A549 (cell line): ENCODE measurements around the gene ADCYAP1R1. TPM values are rescaled to one million over a fixed set of nuclear protein-coding genes. Genes with fewer than 3 reads are reported as not detected.

Experiments used
- ATAC-seq, 2 experiments: fragments of 200-7000 bp in 1 of 2; fragments of >200 bp in 1 of 2; cut with Nextera tagmentation in 1 of 2; cut with Tn5 transposase in 1 of 2; 3 replicates each; pipeline versions ENCODE4 v1.8.0 to v1.9.1; 2018 to 2020; ENCODE audit warnings: mild to moderate bottlenecking in 1 of 2, moderate library complexity in 1 of 2
- CTCF ChIA-PET: fragments of 300-600 bp; sonication (Branson Sonifier 250); formaldehyde crosslinking; extraction: SDS; loops from one replicate; lab custom pipeline; 2021; ENCODE audit warnings: antibody characterized with exemption, inconsistent platforms; lab: Yijun Ruan, JAX
- POLR2A ChIA-PET: fragments of 350-600 bp; formaldehyde crosslinking; extraction: SDS; loops from one replicate; lab custom pipeline; 2021; ENCODE audit warnings: antibody characterized with exemption, inconsistent platforms; lab: Yijun Ruan, JAX
- DNase-seq, 2 experiments: peaks; one replicate each; pipeline versions ENCODE4 v3.0.0 to v3.0.0-alpha.2; 2011 to 2016; ENCODE audit warnings: low read depth in 1 of 2, low spot score in 1 of 2
- FAIRE-seq: peaks from 2 replicates; lab custom pipeline; 2011; peaks lifted over from hg19 to GRCh38; lab: Jason Lieb, UNC
- H3K27ac ChIP-seq, 2 experiments: fragments of >200 bp; sonication (Bioruptor Twin); formaldehyde crosslinking; 3 replicates each; pipeline ENCODE4 v1.5.1; 2016 to 2017
- H3K4me1 ChIP-seq: fragments of >200 bp; sonication (Bioruptor Twin); formaldehyde crosslinking; 3 replicates; pipeline ENCODE4 v1.6.1; 2016
- H3K4me2 ChIP-seq: fragments of >200 bp; sonication (Bioruptor Twin); formaldehyde crosslinking; 3 replicates; pipeline ENCODE4 v1.6.1; 2016
- H3K4me3 ChIP-seq: fragments of >200 bp; sonication (Bioruptor Twin); formaldehyde crosslinking; 3 replicates; pipeline ENCODE4 v1.5.1; 2016
- H3K9me3 ChIP-seq: fragments of >200 bp; sonication (Bioruptor Twin); formaldehyde crosslinking; 3 replicates; pipeline ENCODE4 v1.6.1; 2016
- CBX2 ChIP-seq: fragments of 200-600 bp; sonication (generic); IDR thresholded peaks from 2 replicates; pipeline ENCODE4 v1.6.1; 2016; ENCODE audit warnings: low read depth, mild to moderate bottlenecking, borderline replicate concordance
- CEBPB ChIP-seq, 2 experiments: fragments of >200 bp in 1 of 2; sonication (Bioruptor Twin) in 1 of 2; formaldehyde crosslinking in 1 of 2; IDR thresholded peaks; 2 replicates each; pipeline ENCODE4 v1.6.1; 2012 to 2016
- CHD2 ChIP-seq: fragments of 150-350 bp; IDR thresholded peaks from 2 replicates; pipeline ENCODE4 v1.6.1; 2014; ENCODE audit warnings: low read length; ENCODE audit not compliant: partially characterized antibody
- E2F6 ChIP-seq: IDR thresholded peaks from 2 replicates; pipeline ENCODE4 v1.6.1; 2012; ENCODE audit warnings: low read depth, borderline replicate concordance
- EHF ChIP-seq: fragments of 250-450 bp; sonication (Bioruptor Pico); IDR thresholded peaks from 2 replicates; pipeline ENCODE4 v1.5.0; 2020; ENCODE audit warnings: mild to moderate bottlenecking
- EHMT2 ChIP-seq: fragments of 200-600 bp; sonication (generic); IDR thresholded peaks from 2 replicates; pipeline ENCODE4 v1.6.1; 2016; ENCODE audit warnings: antibody characterized with exemption, low read depth, mild to moderate bottlenecking, moderate library complexity
- ESRRA ChIP-seq: fragments of 150-350 bp; IDR thresholded peaks from 2 replicates; pipeline ENCODE4 v1.6.1; 2014; ENCODE audit warnings: mild to moderate bottlenecking, low read length, borderline replicate concordance
- FOSB ChIP-seq: fragments of 250-450 bp; sonication (Bioruptor Pico); IDR thresholded peaks from 2 replicates; pipeline ENCODE4 v1.5.0; 2020; ENCODE audit warnings: mild to moderate bottlenecking, moderate library complexity
- HDAC2 ChIP-seq: fragments of 200-600 bp; sonication (generic); IDR thresholded peaks from 2 replicates; pipeline ENCODE4 v1.6.1; 2016
- HMGXB4 ChIP-seq: fragments of 250-450 bp; sonication (Bioruptor Pico); IDR thresholded peaks from 2 replicates; pipeline ENCODE4 v1.5.0; 2021; ENCODE audit warnings: mild to moderate bottlenecking, moderate library complexity, borderline replicate concordance
- HOXA7 ChIP-seq: fragments of 250-450 bp; sonication (Bioruptor Pico); IDR thresholded peaks from 2 replicates; pipeline ENCODE4 v1.5.0; 2020; ENCODE audit warnings: mild to moderate bottlenecking, moderate library complexity
- KDM1A ChIP-seq: fragments of 200-600 bp; sonication (generic); IDR thresholded peaks from 2 replicates; pipeline ENCODE4 v1.6.1; 2016; ENCODE audit warnings: low read depth, mild to moderate bottlenecking
- MAFK ChIP-seq: fragments of 450-650 bp; IDR thresholded peaks from 2 replicates; pipeline ENCODE4 v1.6.1; 2014; ENCODE audit not compliant: partially characterized antibody
- MAX ChIP-seq: IDR thresholded peaks from 2 replicates; pipeline ENCODE4 v1.6.1; 2012
- PBX3 ChIP-seq: IDR thresholded peaks from 2 replicates; pipeline ENCODE4 v1.6.1; 2012
- RAD21 ChIP-seq, 2 experiments: fragments of >200 bp in 1 of 2; sonication (Bioruptor Twin) in 1 of 2; formaldehyde crosslinking in 1 of 2; IDR thresholded peaks in 1 of 2; conservative IDR thresholded peaks in 1 of 2; 2 replicates in 1 of 2; 3 replicates in 1 of 2; pipeline ENCODE4 v1.6.1; 2012 to 2018; ENCODE audit warnings: inconsistent platforms in 1 of 2
- RNF2 ChIP-seq: fragments of 200-600 bp; sonication (generic); IDR thresholded peaks from 2 replicates; pipeline ENCODE4 v1.6.1; 2016; ENCODE audit warnings: low read depth, mild to moderate bottlenecking, antibody characterized with exemption, moderate library complexity, borderline replicate concordance
- ZFP36 ChIP-seq: fragments of 450-650 bp; IDR thresholded peaks from 2 replicates; pipeline ENCODE4 v1.6.1; 2014; ENCODE audit warnings: borderline replicate concordance; ENCODE audit not compliant: partially characterized antibody
- ZNF302 ChIP-seq: fragments of 250-450 bp; sonication (Bioruptor Pico); IDR thresholded peaks from 2 replicates; pipeline ENCODE4 v1.9.0; 2021; ENCODE audit warnings: inconsistent platforms, mild to moderate bottlenecking, moderate library complexity
- ZSCAN20 ChIP-seq: fragments of 250-450 bp; sonication (Bioruptor Pico); IDR thresholded peaks from 2 replicates; pipeline ENCODE4 v1.8.0; 2022; ENCODE audit warnings: mild to moderate bottlenecking, moderate library complexity
- WGBS: methylation state at CpG from one replicate; pipeline ENCODE4 v1.1.6; 2017; ENCODE audit errors: missing lambda C conversion rate; 5-methylcytosine and 5-hydroxymethylcytosine counted together
- polyA plus RNA-seq, 4 experiments: library from polyadenylated mRNA; depleted of rRNA in 3 of 4; stranded (reverse); fragments of >200 nt; fragmentation: RNase III in 1 of 4; extraction: RNeasy Plus Mini Kit Qiagen cat#74134 plus additional on column Dnase treatment in 1 of 4; gene quantifications; 2 replicates in 3 of 4; 3 replicates in 1 of 4; pipeline ENCODE4 v1.2.3, GENCODE V29; 2011 to 2017
- TF ChIP-seq, protein P1 (sequence below): fragments of >200 bp; sonication (Bioruptor Twin); formaldehyde crosslinking; IDR thresholded peaks from 3 replicates; pipeline ENCODE4 v1.6.1; 2016

Gene ADCYAP1R1
- polyA plus RNA-seq, 2 of the 4 experiments (the other 2 are of a cell fraction), result 0.01 TPM; not detected in 1

- TF ChIP-seq, protein P1, sequence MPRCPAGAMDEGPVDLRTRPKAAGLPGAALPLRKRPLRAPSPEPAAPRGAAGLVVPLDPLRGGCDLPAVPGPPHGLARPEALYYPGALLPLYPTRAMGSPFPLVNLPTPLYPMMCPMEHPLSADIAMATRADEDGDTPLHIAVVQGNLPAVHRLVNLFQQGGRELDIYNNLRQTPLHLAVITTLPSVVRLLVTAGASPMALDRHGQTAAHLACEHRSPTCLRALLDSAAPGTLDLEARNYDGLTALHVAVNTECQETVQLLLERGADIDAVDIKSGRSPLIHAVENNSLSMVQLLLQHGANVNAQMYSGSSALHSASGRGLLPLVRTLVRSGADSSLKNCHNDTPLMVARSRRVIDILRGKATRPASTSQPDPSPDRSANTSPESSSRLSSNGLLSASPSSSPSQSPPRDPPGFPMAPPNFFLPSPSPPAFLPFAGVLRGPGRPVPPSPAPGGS, result no peak
- TF ChIP-seq RNF2 (no peak), ZFP36 (no peak), HDAC2 (no peak), FOSB (CRISPR knock-in tag) (no peak), ESRRA (no peak), MAFK (no peak), CBX2 (no peak), RAD21 (conservative IDR thresholded peaks at IDR 0.05 in 1 of 2, IDR thresholded peaks at IDR 0.05 in 1 of 2) (no peak), CHD2 (no peak), KDM1A (no peak), ZSCAN20 (CRISPR knock-in tag) (no peak), HOXA7 (CRISPR knock-in tag) (no peak)
Measured at GRCh38 chr7:31079824-31080511, 27.9 kb downstream of the ADCYAP1R1 start (continued).

DNA sequence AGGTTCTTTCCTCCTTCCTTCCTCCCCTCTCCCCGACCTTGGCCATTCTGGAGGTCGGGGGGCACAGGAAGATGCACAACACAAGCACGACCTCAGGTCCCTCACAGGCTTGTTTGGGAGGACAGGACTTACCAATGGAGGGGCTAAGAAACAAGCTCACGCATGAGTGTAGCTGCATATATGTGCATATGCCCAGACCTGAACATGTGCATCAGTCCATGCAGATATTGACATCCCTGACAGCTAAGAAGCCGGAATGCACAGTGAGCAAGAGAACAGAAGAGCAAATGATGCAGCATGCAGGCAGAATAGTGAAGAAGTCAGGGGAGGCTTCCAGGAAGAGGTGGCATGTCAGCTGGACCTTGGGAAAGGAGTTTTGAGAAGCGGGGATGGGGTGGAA is 28.7 kb downstream of the ADCYAP1R1 start:
- ChIA-PET CTCF (no interaction called here), POLR2A (no interaction called here)
- Histone ChIP-seq H3K4me1 (no peaks in the 10 kb centered on the region), H3K4me2 (no peak overlapping the region), H3K9me3 (no peaks in the 10 kb centered on the region), H3K4me3 (no peak overlapping the region), H3K27ac (no peak overlapping the region)
- no peak for ATAC-seq
- FAIRE-seq, result no peak
- WGBS, result 14% methylated on average over 6 of the region's 6 CpGs
- DNase-seq, result no peak
- TF ChIP-seq PBX3, result no peak
- TF ChIP-seq, protein P1, result no peak
- TF ChIP-seq MAFK, result no peak
- TF ChIP-seq E2F6, result no peak
- no peak for TF ChIP-seq RNF2
- no peak for TF ChIP-seq EHF (CRISPR knock-in tag)
- no peak for TF ChIP-seq ZSCAN20 (CRISPR knock-in tag)
- TF ChIP-seq EHMT2, result no peak
- no peak for TF ChIP-seq CEBPB (IDR thresholded peaks at IDR 0.05)
- TF ChIP-seq ZNF302, result no peak
- no peak for TF ChIP-seq MAX
- TF ChIP-seq HOXA7 (CRISPR knock-in tag), result no peak
- TF ChIP-seq HMGXB4 (CRISPR knock-in tag), result no peak
- TF ChIP-seq, all 56 proteins: peak for 0
